Measurements from ENCODE around the gene DUXB.

- TF ChIP-seq POLR2A (IDR thresholded peaks at IDR 0.05): no peak
- TF ChIP-seq, protein P1, sequence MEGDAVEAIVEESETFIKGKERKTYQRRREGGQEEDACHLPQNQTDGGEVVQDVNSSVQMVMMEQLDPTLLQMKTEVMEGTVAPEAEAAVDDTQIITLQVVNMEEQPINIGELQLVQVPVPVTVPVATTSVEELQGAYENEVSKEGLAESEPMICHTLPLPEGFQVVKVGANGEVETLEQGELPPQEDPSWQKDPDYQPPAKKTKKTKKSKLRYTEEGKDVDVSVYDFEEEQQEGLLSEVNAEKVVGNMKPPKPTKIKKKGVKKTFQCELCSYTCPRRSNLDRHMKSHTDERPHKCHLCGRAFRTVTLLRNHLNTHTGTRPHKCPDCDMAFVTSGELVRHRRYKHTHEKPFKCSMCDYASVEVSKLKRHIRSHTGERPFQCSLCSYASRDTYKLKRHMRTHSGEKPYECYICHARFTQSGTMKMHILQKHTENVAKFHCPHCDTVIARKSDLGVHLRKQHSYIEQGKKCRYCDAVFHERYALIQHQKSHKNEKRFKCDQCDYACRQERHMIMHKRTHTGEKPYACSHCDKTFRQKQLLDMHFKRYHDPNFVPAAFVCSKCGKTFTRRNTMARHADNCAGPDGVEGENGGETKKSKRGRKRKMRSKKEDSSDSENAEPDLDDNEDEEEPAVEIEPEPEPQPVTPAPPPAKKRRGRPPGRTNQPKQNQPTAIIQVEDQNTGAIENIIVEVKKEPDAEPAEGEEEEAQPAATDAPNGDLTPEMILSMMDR (IDR thresholded peaks at IDR 0.05): no peak
These were observed 31.6 kb upstream of the DUXB start for GRCh38 chr16:75732871-75733270.

Data from thyroid gland (tissue), 4 donors.